NCI-H446 treated with DMSO at 0.1 percent for 48 hours (cell line): ENCODE results near the gene RRN3.
"Not testable (repeated sequence)": the region's sequence is repeated elsewhere in the genome, so short reads cannot be mapped to it uniquely, and the experiment has no call there.

Experiments used
- DNase-seq: peaks from one replicate; lab custom pipeline; 2025; lab: John Stamatoyannopoulos, UW

Gene RRN3

GRCh38 chr16:15052747-15053476, 41.2 kb downstream of the RRN3 start:
- DNase-seq = no peak

- no peak for DNase-seq
Observed at GRCh38 chr16:15051387-15051951, 42.6 kb downstream of the RRN3 start.

GRCh38 chr16:15050440-15050839, 43.6 kb downstream of the RRN3 start:
- DNase-seq = not testable (repeated sequence)

- no peak for DNase-seq
Observed at GRCh38 chr16:15049581-15050180, 44.4 kb downstream of the RRN3 start.

GRCh38 chr16:15046692-15047376, 47.2 kb downstream of the RRN3 start:
- no peak for DNase-seq

- DNase-seq = not testable (repeated sequence)
Observed at GRCh38 chr16:15045270-15045669, 48.8 kb downstream of the RRN3 start.

- DNase-seq = no peak
Observed at GRCh38 chr16:15044286-15044685, 49.8 kb downstream of the RRN3 start.

GRCh38 chr16:15043344-15043743, 50.7 kb downstream of the RRN3 start:
- DNase-seq = no peak

- DNase-seq = no peak
Observed at GRCh38 chr16:15041271-15042004, 52.6 kb downstream of the RRN3 start.

- no peak for DNase-seq
Observed at GRCh38 chr16:15038689-15039088, 55.4 kb downstream of the RRN3 start.

- no peak for DNase-seq
Observed at GRCh38 chr16:15037745-15038144, 56.3 kb downstream of the RRN3 start.

GRCh38 chr16:15037003-15037402, 57.1 kb downstream of the RRN3 start:
- no peak for DNase-seq

GRCh38 chr16:15035163-15035729, 58.8 kb downstream of the RRN3 start:
- no peak for DNase-seq

GRCh38 chr16:15034266-15035162, 59.6 kb downstream of the RRN3 start:
- no peak for DNase-seq

GRCh38 chr16:15033309-15033707, 60.8 kb downstream of the RRN3 start:
- no peak for DNase-seq

- DNase-seq = no peak
Observed at GRCh38 chr16:15032547-15033308, 61.3 kb downstream of the RRN3 start.

GRCh38 chr16:15031586-15031985, 62.5 kb downstream of the RRN3 start:
- DNase-seq = no peak

- DNase-seq = no peak
Observed at GRCh38 chr16:15031179-15031578, 62.9 kb downstream of the RRN3 start.

GRCh38 chr16:15029749-15030148, 64.3 kb downstream of the RRN3 start:
- not testable (repeated sequence) for DNase-seq
